PC-9 (cell line): Measurements from ENCODE around the gene KRCC1. TPM values are rescaled to one million over a fixed set of nuclear protein-coding genes. Genes with fewer than 3 reads are reported as not detected.
A peak's percentile ranks its signal among the peaks of the same experiment; 100 is the strongest.

Source experiments
- BruUV-seq: library from RNA; stranded (reverse); fragments of 400-500 nt; replicated peaks from 2 replicates; lab custom pipeline; 2021; lab: Mats Ljungman, UMichigan
- CTCF ChIA-PET: fragments of 300-600 bp; sonication (Branson Sonifier 250); formaldehyde crosslinking; loops from one replicate; lab custom pipeline; 2022; ENCODE audit warnings: antibody characterized with exemption; lab: Charles Lee
- POLR2A ChIA-PET: fragments of 300-600 bp; sonication (Branson Sonifier 250); formaldehyde crosslinking; loops from one replicate; lab custom pipeline; 2022; ENCODE audit warnings: antibody characterized with exemption; ENCODE audit not compliant: unreplicated experiment; lab: Charles Lee
- DNase-seq, 2 experiments: peaks; one replicate each; pipeline versions ENCODE4 v3.0.0 to v3.0.0-alpha.2; 2015 to 2022; ENCODE audit warnings: mixed read lengths in 1 of 2
- H2AFZ ChIP-seq: fragments of 200-600 bp; sonication (generic); 2 replicates; pipeline ENCODE4 v1.8.1; 2017; ENCODE audit warnings: antibody characterized with exemption
- H3F3A ChIP-seq: fragments of 200-600 bp; sonication (generic); 2 replicates; pipeline ENCODE4 v1.8.1; 2017; ENCODE audit warnings: antibody characterized with exemption, mild to moderate bottlenecking, low read depth; ENCODE audit not compliant: insufficient read depth
- H3K27ac ChIP-seq: fragments of 200-600 bp; sonication (generic); 2 replicates; pipeline ENCODE4 v1.6.1; 2016; ENCODE audit warnings: mixed run types
- H3K27me3 ChIP-seq: fragments of 200-600 bp; sonication (generic); 2 replicates; pipeline ENCODE4 v1.6.1; 2016; ENCODE audit warnings: low read depth, mixed run types; ENCODE audit not compliant: insufficient read depth
- H3K36me3 ChIP-seq: fragments of 200-600 bp; sonication (generic); 2 replicates; pipeline ENCODE4 v1.6.1; 2016; ENCODE audit warnings: low read depth, mixed run types
- H3K4me1 ChIP-seq: fragments of 200-600 bp; sonication (generic); replicated peaks from 2 replicates; pipeline ENCODE4 v1.6.1; 2016; ENCODE audit warnings: mixed run types; ENCODE audit not compliant: insufficient read depth
- H3K4me2 ChIP-seq: fragments of 200-600 bp; sonication (generic); 2 replicates; pipeline ENCODE4 v1.6.1; 2017; ENCODE audit warnings: mixed run types
- H3K4me3 ChIP-seq: fragments of 200-600 bp; sonication (generic); 2 replicates; pipeline ENCODE4 v1.6.1; 2016; ENCODE audit warnings: mixed run types
- H3K79me2 ChIP-seq: fragments of 200-600 bp; sonication (generic); 2 replicates; pipeline ENCODE4 v1.6.1; 2017; ENCODE audit warnings: low read depth, mixed run types
- H3K9me2 ChIP-seq: fragments of 200-600 bp; sonication (generic); 2 replicates; pipeline ENCODE4 v1.8.1; 2017; ENCODE audit warnings: mild to moderate bottlenecking; ENCODE audit not compliant: insufficient read depth
- H3K9me3 ChIP-seq: fragments of 200-600 bp; sonication (generic); 2 replicates; pipeline ENCODE4 v1.8.1; 2016; ENCODE audit warnings: low read depth; ENCODE audit not compliant: insufficient read depth
- H4K20me1 ChIP-seq: fragments of 200-600 bp; sonication (generic); 2 replicates; pipeline ENCODE4 v1.8.1; 2017; ENCODE audit not compliant: insufficient read depth
- EZH2 ChIP-seq: fragments of 200-600 bp; sonication (generic); IDR thresholded peaks from 2 replicates; pipeline ENCODE4 v1.8.0; 2017; ENCODE audit warnings: antibody characterized with exemption, low read depth
- intact Hi-C: fragments of 100-400 bp; cut with micrococcal nuclease; formaldehyde crosslinking; loops from one replicate; pipeline ENCODE4 v1.10.0; 2022; ENCODE audit not compliant: unreplicated experiment
- total RNA-seq: library from RNA; stranded (reverse); gene quantifications from 2 replicates; pipeline ENCODE4 v1.2.3, GENCODE V29; 2021
- TF ChIP-seq, protein P1 (sequence below): fragments of 200-600 bp; sonication (generic); conservative IDR thresholded peaks from 2 replicates; pipeline ENCODE4 v1.6.1; 2017; ENCODE audit warnings: mixed run types, antibody characterized with exemption, mild to moderate bottlenecking, moderate library complexity

Gene KRCC1
- total RNA-seq, 1 experiment from 2014 or later = 17.4 TPM

- Histone ChIP-seq H3K27ac (no peak overlapping the region), H3K4me3 (no peak overlapping the region), H3F3A (no peaks in the 10 kb centered on the region), H3K4me2 (no peak overlapping the region), H3K9me3 (no peaks in the 10 kb centered on the region), H3K79me2 (no peaks in the 10 kb centered on the region), H2AFZ (no peak overlapping the region), H3K36me3 (no peaks in the 10 kb centered on the region), H4K20me1 (no peaks in the 10 kb centered on the region), H3K4me1 (no peaks in the 10 kb centered on the region), H3K9me2 (no peaks in the 10 kb centered on the region), H3K27me3 (no peaks in the 10 kb centered on the region)
- BruUV-seq = no TSS peak
- DNase-seq = no peak
- TF ChIP-seq, protein P1, sequence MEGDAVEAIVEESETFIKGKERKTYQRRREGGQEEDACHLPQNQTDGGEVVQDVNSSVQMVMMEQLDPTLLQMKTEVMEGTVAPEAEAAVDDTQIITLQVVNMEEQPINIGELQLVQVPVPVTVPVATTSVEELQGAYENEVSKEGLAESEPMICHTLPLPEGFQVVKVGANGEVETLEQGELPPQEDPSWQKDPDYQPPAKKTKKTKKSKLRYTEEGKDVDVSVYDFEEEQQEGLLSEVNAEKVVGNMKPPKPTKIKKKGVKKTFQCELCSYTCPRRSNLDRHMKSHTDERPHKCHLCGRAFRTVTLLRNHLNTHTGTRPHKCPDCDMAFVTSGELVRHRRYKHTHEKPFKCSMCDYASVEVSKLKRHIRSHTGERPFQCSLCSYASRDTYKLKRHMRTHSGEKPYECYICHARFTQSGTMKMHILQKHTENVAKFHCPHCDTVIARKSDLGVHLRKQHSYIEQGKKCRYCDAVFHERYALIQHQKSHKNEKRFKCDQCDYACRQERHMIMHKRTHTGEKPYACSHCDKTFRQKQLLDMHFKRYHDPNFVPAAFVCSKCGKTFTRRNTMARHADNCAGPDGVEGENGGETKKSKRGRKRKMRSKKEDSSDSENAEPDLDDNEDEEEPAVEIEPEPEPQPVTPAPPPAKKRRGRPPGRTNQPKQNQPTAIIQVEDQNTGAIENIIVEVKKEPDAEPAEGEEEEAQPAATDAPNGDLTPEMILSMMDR = no peak
- TF ChIP-seq EZH2 = no peak
- CTCF ChIA-PET = no interaction called here
- POLR2A ChIA-PET = no interaction called here
- intact Hi-C loops = no loop called here
Measured at GRCh38 chr2:88081924-88082608, 26.5 kb upstream of the KRCC1 start.

GRCh38 chr2:88080545-88080944, 25.0 kb upstream of the KRCC1 start:
- H4K20me1 ChIP-seq = no peaks in the 10 kb centered on the region
- no peak overlapping the region for H3K27ac ChIP-seq
- no peaks in the 10 kb centered on the region for H3K36me3 ChIP-seq
- no TSS peak for BruUV-seq
- H2AFZ ChIP-seq = no peak overlapping the region
- POLR2A ChIA-PET = no interaction called here
- H3K4me2 ChIP-seq = no peak overlapping the region
- no peaks in the 10 kb centered on the region for H3K4me1 ChIP-seq
- CTCF ChIA-PET = interaction anchor here (0.6 kb wide), 1 partner anchor 21 kb away, joined by 3 read pairs; no protein-coding TSS in a partner anchor
- no peaks in the 10 kb centered on the region for H3F3A ChIP-seq
- H3K9me3 ChIP-seq = no peaks in the 10 kb centered on the region
- DNase-seq = peak in 1 of 2 experiments; percentile 50
- TF ChIP-seq EZH2 = no peak
- TF ChIP-seq, protein P1 = no peak
- no peaks in the 10 kb centered on the region for H3K79me2 ChIP-seq
- intact Hi-C loops = no loop called here
- no peaks in the 10 kb centered on the region for H3K27me3 ChIP-seq
- no peaks in the 10 kb centered on the region for H3K9me2 ChIP-seq
- H3K4me3 ChIP-seq = no peak overlapping the region

GRCh38 chr2:88078643-88079172, 23.1 kb upstream of the KRCC1 start:
- ChIA-PET POLR2A (no interaction called here), CTCF (no interaction called here)
- Histone ChIP-seq H3K36me3 (no peaks in the 10 kb centered on the region), H2AFZ (no peak overlapping the region), H3K4me3 (no peak overlapping the region), H3K9me2 (no peaks in the 10 kb centered on the region), H3K9me3 (no peaks in the 10 kb centered on the region), H3K27me3 (no peaks in the 10 kb centered on the region), H3K4me1 (peaks cover 12% of the 10 kb centered on the region; the same call in 1 of the 2 replicates), H3F3A (peaks cover 7% of the 10 kb centered on the region; the same call in 1 of the 2 replicates), H3K27ac (no peak overlapping the region), H4K20me1 (no peaks in the 10 kb centered on the region), H3K4me2 (no peak overlapping the region), H3K79me2 (no peaks in the 10 kb centered on the region)
- BruUV-seq = no TSS peak
- no peak for DNase-seq
- no peak for TF ChIP-seq EZH2
- TF ChIP-seq, protein P1 = no peak
- intact Hi-C loops = no loop called here
